OCI-LY1 (cell line): Measurements from ENCODE around the gene ULK4.

ENCODE experiments used
- H2AFZ ChIP-seq: fragments of 200-600 bp; sonication (generic), shearing (Covaris generic); 2 replicates; pipeline ENCODE4 v1.6.0; 2014; ENCODE audit warnings: antibody characterized with exemption, mild to moderate bottlenecking, low read length
- H3F3A ChIP-seq: fragments of 200-600 bp; sonication (generic), shearing (Covaris generic); 2 replicates; pipeline ENCODE4 v1.6.0; 2014; ENCODE audit warnings: mild to moderate bottlenecking, antibody characterized with exemption, low read length, moderate library complexity; ENCODE audit not compliant: insufficient read depth
- H3K27ac ChIP-seq: fragments of 200-600 bp; sonication (generic); 2 replicates; pipeline ENCODE4 v1.5.1; 2014; ENCODE audit warnings: low read length, mixed run types, mild to moderate bottlenecking, low read depth; ENCODE audit not compliant: poor library complexity, severe bottlenecking
- H3K27me3 ChIP-seq: fragments of 200-600 bp; sonication (generic); 2 replicates; pipeline ENCODE4 v1.6.0; 2014; ENCODE audit warnings: antibody characterized with exemption, mild to moderate bottlenecking, low read length, moderate library complexity; ENCODE audit not compliant: insufficient read depth
- H3K36me3 ChIP-seq: fragments of 200-600 bp; sonication (generic); 2 replicates; pipeline ENCODE4 v1.6.1; 2014; ENCODE audit warnings: mild to moderate bottlenecking, antibody characterized with exemption, low read length, moderate library complexity, mixed read lengths; ENCODE audit not compliant: insufficient read depth
- H3K4me1 ChIP-seq: fragments of 200-600 bp; sonication (generic); 2 replicates; pipeline ENCODE4 v1.5.1; 2014; ENCODE audit warnings: mild to moderate bottlenecking, low read length, moderate library complexity; ENCODE audit not compliant: insufficient read depth, severe bottlenecking
- H3K4me2 ChIP-seq: fragments of 200-600 bp; sonication (generic), shearing (Covaris generic); 2 replicates; pipeline ENCODE4 v1.6.1; 2014; ENCODE audit warnings: low read length
- H3K4me3 ChIP-seq: fragments of 200-600 bp; sonication (generic); 2 replicates; pipeline ENCODE4 v1.5.1; 2014; ENCODE audit warnings: low read length, low read depth, mild to moderate bottlenecking, mixed read lengths; ENCODE audit not compliant: poor library complexity, severe bottlenecking
- H3K79me2 ChIP-seq: fragments of 200-600 bp; shearing (Covaris generic); 2 replicates; pipeline ENCODE4 v1.6.1; 2016; ENCODE audit warnings: mixed run types, low read length, mixed read lengths; ENCODE audit not compliant: insufficient read depth
- H3K9ac ChIP-seq: fragments of 200-600 bp; sonication (generic), shearing (Covaris generic); 2 replicates; pipeline ENCODE4 v1.6.1; 2014; ENCODE audit warnings: mild to moderate bottlenecking, low read length, mixed read lengths
- H3K9me2 ChIP-seq: fragments of 200-600 bp; sonication (generic), shearing (Covaris generic); 2 replicates; pipeline ENCODE4 v1.6.1; 2014; ENCODE audit warnings: low read depth, mild to moderate bottlenecking, low read length, mixed read lengths
- H3K9me3 ChIP-seq: fragments of 200-600 bp; shearing (Covaris generic); 2 replicates; pipeline ENCODE4 v1.6.1; 2014; ENCODE audit warnings: low read length, mixed read lengths
- H4K20me1 ChIP-seq: fragments of 200-600 bp; sonication (generic), shearing (Covaris generic); 2 replicates; pipeline ENCODE4 v1.6.0; 2016; ENCODE audit warnings: mild to moderate bottlenecking, low read length; ENCODE audit not compliant: insufficient read depth
- EZH2 ChIP-seq: fragments of 200-600 bp; sonication (generic), shearing (Covaris generic); IDR thresholded peaks from 2 replicates; pipeline ENCODE4 v1.8.0; 2017; ENCODE audit warnings: borderline replicate concordance, mixed run types, mild to moderate bottlenecking, antibody characterized with exemption, low read length, moderate library complexity, mixed read lengths
- TF ChIP-seq, protein P1 (sequence below): fragments of 200-600 bp; sonication (generic), shearing (Covaris generic); IDR thresholded peaks from 2 replicates; pipeline ENCODE4 v1.5.1; 2017; ENCODE audit warnings: mild to moderate bottlenecking, antibody characterized with exemption, low read length, moderate library complexity, mixed read lengths

The ULK4 gene

DNA sequence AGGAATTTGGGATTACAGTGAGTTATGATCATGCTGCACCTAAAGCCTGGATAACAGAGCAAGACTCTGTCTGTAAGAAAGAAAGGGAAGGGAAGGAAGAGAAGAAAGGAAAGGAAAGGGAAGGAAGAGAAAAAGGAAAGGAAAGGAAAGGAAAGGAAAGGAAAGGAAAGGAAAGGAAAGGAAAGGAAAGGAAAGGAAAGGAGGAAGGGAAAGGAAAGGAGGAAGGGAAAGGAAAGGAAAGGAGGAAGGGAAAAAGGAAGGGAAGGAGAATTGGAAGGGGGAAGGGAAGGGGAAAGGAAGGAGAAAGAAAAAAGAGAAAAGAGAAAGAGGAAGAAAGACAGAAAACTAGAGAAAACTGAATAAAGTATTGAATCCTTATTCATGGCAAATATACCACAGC is 359.8 kb downstream of the ULK4 start:
- Histone ChIP-seq H2AFZ (no peak overlapping the region), H3K27me3 (no peaks in the 10 kb centered on the region), H3K9me2 (no peaks in the 10 kb centered on the region), H3K4me1 (no peaks in the 10 kb centered on the region), H3K27ac (no peak overlapping the region), H3K4me3 (no peak overlapping the region), H3F3A (no peaks in the 10 kb centered on the region), H3K9ac (no peak overlapping the region), H4K20me1 (no peaks in the 10 kb centered on the region), H3K4me2 (no peak overlapping the region), H3K79me2 (no peaks in the 10 kb centered on the region), H3K9me3 (no peaks in the 10 kb centered on the region), H3K36me3 (no peaks in the 10 kb centered on the region)
- TF ChIP-seq, protein P1, sequence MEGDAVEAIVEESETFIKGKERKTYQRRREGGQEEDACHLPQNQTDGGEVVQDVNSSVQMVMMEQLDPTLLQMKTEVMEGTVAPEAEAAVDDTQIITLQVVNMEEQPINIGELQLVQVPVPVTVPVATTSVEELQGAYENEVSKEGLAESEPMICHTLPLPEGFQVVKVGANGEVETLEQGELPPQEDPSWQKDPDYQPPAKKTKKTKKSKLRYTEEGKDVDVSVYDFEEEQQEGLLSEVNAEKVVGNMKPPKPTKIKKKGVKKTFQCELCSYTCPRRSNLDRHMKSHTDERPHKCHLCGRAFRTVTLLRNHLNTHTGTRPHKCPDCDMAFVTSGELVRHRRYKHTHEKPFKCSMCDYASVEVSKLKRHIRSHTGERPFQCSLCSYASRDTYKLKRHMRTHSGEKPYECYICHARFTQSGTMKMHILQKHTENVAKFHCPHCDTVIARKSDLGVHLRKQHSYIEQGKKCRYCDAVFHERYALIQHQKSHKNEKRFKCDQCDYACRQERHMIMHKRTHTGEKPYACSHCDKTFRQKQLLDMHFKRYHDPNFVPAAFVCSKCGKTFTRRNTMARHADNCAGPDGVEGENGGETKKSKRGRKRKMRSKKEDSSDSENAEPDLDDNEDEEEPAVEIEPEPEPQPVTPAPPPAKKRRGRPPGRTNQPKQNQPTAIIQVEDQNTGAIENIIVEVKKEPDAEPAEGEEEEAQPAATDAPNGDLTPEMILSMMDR: no peak
- TF ChIP-seq EZH2: no peak

DNA sequence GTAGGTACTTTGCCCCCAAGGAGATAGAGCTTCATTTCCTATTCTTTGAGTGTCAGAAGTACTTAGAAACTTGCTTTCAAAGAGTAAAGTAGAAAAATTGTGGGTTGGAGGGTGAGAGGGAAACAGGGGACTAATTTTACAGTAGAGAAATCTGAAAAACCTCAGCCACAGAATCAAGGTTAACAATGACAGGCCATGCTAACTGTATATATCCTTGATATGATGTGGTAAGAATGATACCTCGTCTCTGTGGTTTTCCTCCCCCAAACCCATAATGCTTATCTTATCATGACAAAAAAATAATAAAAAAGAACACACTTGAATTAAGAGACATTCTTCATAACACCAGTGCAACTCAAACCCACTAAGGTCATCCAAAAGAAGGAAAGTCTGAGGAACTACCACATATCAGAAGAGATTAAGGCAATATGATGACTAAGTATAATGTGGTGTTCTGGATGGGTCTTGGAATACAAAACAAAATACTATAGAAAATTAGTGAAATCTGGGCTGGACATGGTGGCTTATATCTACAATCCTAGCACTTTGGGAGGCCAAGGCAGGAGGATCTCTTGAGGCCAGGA is 360.4 kb downstream of the ULK4 start:
- Histone ChIP-seq H4K20me1 (no peaks in the 10 kb centered on the region), H3K36me3 (no peaks in the 10 kb centered on the region), H3K9ac (no peak overlapping the region), H2AFZ (no peak overlapping the region), H3K4me3 (no peak overlapping the region), H3K27me3 (no peaks in the 10 kb centered on the region), H3K27ac (no peak overlapping the region), H3K4me1 (no peaks in the 10 kb centered on the region), H3K9me2 (no peaks in the 10 kb centered on the region), H3K4me2 (no peak overlapping the region), H3K79me2 (no peaks in the 10 kb centered on the region), H3F3A (no peaks in the 10 kb centered on the region), H3K9me3 (no peaks in the 10 kb centered on the region)
- TF ChIP-seq EZH2: no peak

- Histone ChIP-seq H3K9ac (no peak overlapping the region), H4K20me1 (no peaks in the 10 kb centered on the region), H3K9me3 (no peaks in the 10 kb centered on the region), H3K27me3 (no peaks in the 10 kb centered on the region), H2AFZ (no peak overlapping the region), H3K4me2 (no peak overlapping the region), H3F3A (no peaks in the 10 kb centered on the region), H3K79me2 (no peaks in the 10 kb centered on the region), H3K9me2 (no peaks in the 10 kb centered on the region), H3K27ac (no peak overlapping the region), H3K36me3 (no peaks in the 10 kb centered on the region), H3K4me3 (no peak overlapping the region), H3K4me1 (no peaks in the 10 kb centered on the region)
- TF ChIP-seq EZH2: no peak
- TF ChIP-seq, protein P1: no peak
These were observed 361.3 kb downstream of the ULK4 start for GRCh38 chr3:41600616-41601015.

GRCh38 chr3:41599127-41599484 is 362.8 kb downstream of the ULK4 start:
- Histone ChIP-seq H4K20me1 (no peaks in the 10 kb centered on the region), H2AFZ (no peak overlapping the region), H3K4me2 (no peak overlapping the region), H3K9me3 (no peaks in the 10 kb centered on the region), H3K27me3 (no peaks in the 10 kb centered on the region), H3K4me3 (no peak overlapping the region), H3K79me2 (no peaks in the 10 kb centered on the region), H3K4me1 (no peaks in the 10 kb centered on the region), H3K27ac (no peak overlapping the region), H3K36me3 (no peaks in the 10 kb centered on the region), H3K9ac (no peak overlapping the region), H3K9me2 (no peaks in the 10 kb centered on the region), H3F3A (no peaks in the 10 kb centered on the region)
- TF ChIP-seq EZH2: no peak
- TF ChIP-seq, protein P1: no peak
